ENCODE measurements around the gene UBE2E2.

Gene UBE2E2

DNA sequence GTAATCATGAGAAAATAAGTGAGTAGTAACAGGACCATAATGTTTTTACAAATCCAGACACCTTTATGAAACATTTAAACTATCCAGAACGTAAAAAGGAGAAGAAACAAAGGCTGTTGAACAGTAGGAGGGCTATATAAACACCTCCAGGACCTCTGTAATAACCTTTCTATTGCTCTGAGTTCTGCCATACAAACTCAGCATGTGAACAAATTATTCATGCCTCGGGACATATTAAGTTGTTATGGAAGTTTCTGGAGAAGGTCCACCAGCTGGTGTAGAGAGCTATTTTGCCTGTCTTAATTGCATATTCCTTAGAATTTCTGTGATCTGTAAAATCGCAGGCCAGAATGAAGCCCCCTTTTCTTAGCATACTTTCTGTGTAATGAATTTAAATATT is 256.3 kb downstream of the UBE2E2 start:
- H3K27ac ChIP-seq (ENCODE audit: low read length), result no peak overlapping the region
- H3K4me2 ChIP-seq (ENCODE audit: insufficient read depth, low read length), result no peak overlapping the region
- H2AFZ ChIP-seq (ENCODE audit: low read depth, low read length), result no peak overlapping the region
- H3K79me2 ChIP-seq (ENCODE audit: insufficient read depth, low read length), result no peaks in the 10 kb centered on the region
- ATAC-seq (ENCODE audit: insufficient read depth, low read depth) (no peak), DNase-seq (no peak)
- H3K9ac ChIP-seq (ENCODE audit: low read depth, low read length), result no peak overlapping the region
- TF ChIP-seq, protein P1, sequence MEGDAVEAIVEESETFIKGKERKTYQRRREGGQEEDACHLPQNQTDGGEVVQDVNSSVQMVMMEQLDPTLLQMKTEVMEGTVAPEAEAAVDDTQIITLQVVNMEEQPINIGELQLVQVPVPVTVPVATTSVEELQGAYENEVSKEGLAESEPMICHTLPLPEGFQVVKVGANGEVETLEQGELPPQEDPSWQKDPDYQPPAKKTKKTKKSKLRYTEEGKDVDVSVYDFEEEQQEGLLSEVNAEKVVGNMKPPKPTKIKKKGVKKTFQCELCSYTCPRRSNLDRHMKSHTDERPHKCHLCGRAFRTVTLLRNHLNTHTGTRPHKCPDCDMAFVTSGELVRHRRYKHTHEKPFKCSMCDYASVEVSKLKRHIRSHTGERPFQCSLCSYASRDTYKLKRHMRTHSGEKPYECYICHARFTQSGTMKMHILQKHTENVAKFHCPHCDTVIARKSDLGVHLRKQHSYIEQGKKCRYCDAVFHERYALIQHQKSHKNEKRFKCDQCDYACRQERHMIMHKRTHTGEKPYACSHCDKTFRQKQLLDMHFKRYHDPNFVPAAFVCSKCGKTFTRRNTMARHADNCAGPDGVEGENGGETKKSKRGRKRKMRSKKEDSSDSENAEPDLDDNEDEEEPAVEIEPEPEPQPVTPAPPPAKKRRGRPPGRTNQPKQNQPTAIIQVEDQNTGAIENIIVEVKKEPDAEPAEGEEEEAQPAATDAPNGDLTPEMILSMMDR (IDR thresholded peaks at IDR 0.05; ENCODE audit: borderline replicate concordance, extremely low read depth, low read length, poor library complexity, severe bottlenecking), result no peak
- TF ChIP-seq EZH2 (IDR thresholded peaks at IDR 0.05; ENCODE audit: borderline replicate concordance, low read depth, low read length, severe bottlenecking), result no peak
- no peaks in the 10 kb centered on the region for H4K20me1 ChIP-seq (ENCODE audit: insufficient read depth, low read length)
- no peaks in the 10 kb centered on the region for H3K36me3 ChIP-seq (ENCODE audit: insufficient read depth, low read length)
- no peaks in the 10 kb centered on the region for H3K4me1 ChIP-seq (ENCODE audit: insufficient read depth, low read length)
- no peaks in the 10 kb centered on the region for H3K9me3 ChIP-seq (ENCODE audit: insufficient read depth, low read length, severe bottlenecking)
- H3K27me3 ChIP-seq (ENCODE audit: insufficient read depth, low read length, poor library complexity), result no peaks in the 10 kb centered on the region
- no peak overlapping the region for H3K4me3 ChIP-seq (ENCODE audit: low read depth in 1 of 2, low read length in 2 of 2)

DNA sequence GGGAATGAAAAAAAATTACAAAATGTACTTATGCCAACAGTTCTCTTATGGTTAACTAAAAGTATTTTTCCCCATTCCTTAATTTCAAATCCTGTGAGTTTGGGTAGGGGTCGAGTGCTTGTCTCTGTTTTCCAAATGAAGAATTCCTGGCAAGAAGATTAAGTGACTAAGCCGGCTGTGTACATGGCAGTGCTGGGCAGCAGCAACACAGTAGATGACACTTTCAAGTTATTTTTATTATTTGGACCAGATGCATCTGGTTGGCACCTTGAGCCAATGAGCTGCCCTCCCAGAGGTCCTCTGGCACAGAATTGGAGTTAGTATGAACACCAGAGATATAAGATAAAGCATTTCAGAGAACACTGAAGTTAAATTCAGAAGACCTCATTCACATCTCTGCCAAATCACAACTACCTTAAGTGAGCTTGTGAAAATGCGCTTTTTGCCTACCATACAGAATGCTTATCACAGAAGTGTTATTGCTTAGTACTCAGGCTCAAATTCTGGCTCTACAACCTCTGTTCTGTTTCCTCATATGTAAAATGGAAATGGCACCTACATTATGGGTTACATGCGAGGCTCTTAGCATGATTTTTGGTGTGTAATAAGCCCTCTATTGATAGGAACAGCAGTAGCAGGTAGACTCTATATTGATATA is 256.9 kb downstream of the UBE2E2 start:
- H3K4me2 ChIP-seq (ENCODE audit: insufficient read depth, low read length), result no peak overlapping the region
- H3K4me1 ChIP-seq (ENCODE audit: insufficient read depth, low read length), result no peaks in the 10 kb centered on the region
- no peak overlapping the region for H3K27ac ChIP-seq (ENCODE audit: low read length)
- TF ChIP-seq, protein P1 (IDR thresholded peaks at IDR 0.05; ENCODE audit: borderline replicate concordance, extremely low read depth, low read length, poor library complexity, severe bottlenecking), result no peak
- no peak for TF ChIP-seq EZH2 (IDR thresholded peaks at IDR 0.05; ENCODE audit: borderline replicate concordance, low read depth, low read length, severe bottlenecking)
- no peaks in the 10 kb centered on the region for H3K27me3 ChIP-seq (ENCODE audit: insufficient read depth, low read length, poor library complexity)
- H3K79me2 ChIP-seq (ENCODE audit: insufficient read depth, low read length), result no peaks in the 10 kb centered on the region
- no peak overlapping the region for H2AFZ ChIP-seq (ENCODE audit: low read depth, low read length)
- no peaks in the 10 kb centered on the region for H3K9me3 ChIP-seq (ENCODE audit: insufficient read depth, low read length, severe bottlenecking)
- H3K36me3 ChIP-seq (ENCODE audit: insufficient read depth, low read length), result no peaks in the 10 kb centered on the region
- H4K20me1 ChIP-seq (ENCODE audit: insufficient read depth, low read length), result no peaks in the 10 kb centered on the region
- H3K9ac ChIP-seq (ENCODE audit: low read depth, low read length), result no peak overlapping the region
- ATAC-seq (ENCODE audit: insufficient read depth, low read depth), result no peak
- no peak for DNase-seq
- no peak overlapping the region for H3K4me3 ChIP-seq (ENCODE audit: low read depth in 1 of 2, low read length in 2 of 2)

DNA sequence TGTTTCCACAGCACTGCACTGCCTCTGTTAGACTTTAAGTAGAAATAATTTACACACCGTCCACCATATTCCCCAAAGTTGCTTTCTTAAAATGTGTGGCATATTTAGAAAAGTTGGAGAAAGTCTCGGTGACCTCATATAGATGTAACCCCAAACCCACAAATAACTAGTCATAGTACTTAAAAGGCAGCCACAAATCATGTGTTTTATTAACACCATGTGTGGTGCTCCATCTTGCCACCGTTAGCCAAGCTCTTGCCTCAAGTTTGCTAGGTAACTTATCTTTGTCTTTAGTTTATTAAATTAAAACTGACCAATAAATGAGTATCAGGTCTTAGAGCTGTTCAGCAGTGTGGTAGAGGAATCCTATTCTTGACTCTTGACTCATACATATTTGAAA is 257.9 kb downstream of the UBE2E2 start:
- H2AFZ ChIP-seq (ENCODE audit: low read depth, low read length), result no peak overlapping the region
- H3K9me3 ChIP-seq (ENCODE audit: insufficient read depth, low read length, severe bottlenecking), result no peaks in the 10 kb centered on the region
- H3K36me3 ChIP-seq (ENCODE audit: insufficient read depth, low read length), result no peaks in the 10 kb centered on the region
- ATAC-seq (ENCODE audit: insufficient read depth, low read depth), result no peak
- H3K4me1 ChIP-seq (ENCODE audit: insufficient read depth, low read length), result no peaks in the 10 kb centered on the region
- H3K79me2 ChIP-seq (ENCODE audit: insufficient read depth, low read length), result no peaks in the 10 kb centered on the region
- TF ChIP-seq, protein P1 (IDR thresholded peaks at IDR 0.05; ENCODE audit: borderline replicate concordance, extremely low read depth, low read length, poor library complexity, severe bottlenecking), result no peak
- TF ChIP-seq EZH2 (IDR thresholded peaks at IDR 0.05; ENCODE audit: borderline replicate concordance, low read depth, low read length, severe bottlenecking), result no peak
- no peak overlapping the region for H3K4me2 ChIP-seq (ENCODE audit: insufficient read depth, low read length)
- no peak for DNase-seq
- H3K27ac ChIP-seq (ENCODE audit: low read length), result no peak overlapping the region
- no peaks in the 10 kb centered on the region for H4K20me1 ChIP-seq (ENCODE audit: insufficient read depth, low read length)
- no peaks in the 10 kb centered on the region for H3K27me3 ChIP-seq (ENCODE audit: insufficient read depth, low read length, poor library complexity)
- no peak overlapping the region for H3K9ac ChIP-seq (ENCODE audit: low read depth, low read length)
- no peak overlapping the region for H3K4me3 ChIP-seq (ENCODE audit: low read depth in 1 of 2, low read length in 2 of 2)
